A549 (cell line): ENCODE data around the gene TAF1L. TPM values are rescaled to one million over a fixed set of nuclear protein-coding genes. Genes with fewer than 3 reads are reported as not detected.

Experiments used
- ATAC-seq, 2 experiments: fragments of 200-7000 bp in 1 of 2; fragments of >200 bp in 1 of 2; cut with Nextera tagmentation in 1 of 2; cut with Tn5 transposase in 1 of 2; 3 replicates each; pipeline versions ENCODE4 v1.8.0 to v1.9.1; 2018 to 2020; ENCODE audit warnings: mild to moderate bottlenecking in 1 of 2, moderate library complexity in 1 of 2
- CTCF ChIA-PET: fragments of 300-600 bp; sonication (Branson Sonifier 250); formaldehyde crosslinking; extraction: SDS; loops from one replicate; lab custom pipeline; 2021; ENCODE audit warnings: antibody characterized with exemption, inconsistent platforms; lab: Yijun Ruan, JAX
- POLR2A ChIA-PET: fragments of 350-600 bp; formaldehyde crosslinking; extraction: SDS; loops from one replicate; lab custom pipeline; 2021; ENCODE audit warnings: antibody characterized with exemption, inconsistent platforms; lab: Yijun Ruan, JAX
- DNase-seq, 2 experiments: peaks; one replicate each; pipeline versions ENCODE4 v3.0.0 to v3.0.0-alpha.2; 2011 to 2016; ENCODE audit warnings: low read depth in 1 of 2, low spot score in 1 of 2
- FAIRE-seq: peaks from 2 replicates; lab custom pipeline; 2011; peaks lifted over from hg19 to GRCh38; lab: Jason Lieb, UNC
- H3K27ac ChIP-seq, 2 experiments: fragments of >200 bp; sonication (Bioruptor Twin); formaldehyde crosslinking; 3 replicates each; pipeline ENCODE4 v1.5.1; 2016 to 2017
- H3K4me1 ChIP-seq: fragments of >200 bp; sonication (Bioruptor Twin); formaldehyde crosslinking; 3 replicates; pipeline ENCODE4 v1.6.1; 2016
- H3K4me2 ChIP-seq: fragments of >200 bp; sonication (Bioruptor Twin); formaldehyde crosslinking; 3 replicates; pipeline ENCODE4 v1.6.1; 2016
- H3K4me3 ChIP-seq: fragments of >200 bp; sonication (Bioruptor Twin); formaldehyde crosslinking; 3 replicates; pipeline ENCODE4 v1.5.1; 2016
- H3K9me3 ChIP-seq: fragments of >200 bp; sonication (Bioruptor Twin); formaldehyde crosslinking; 3 replicates; pipeline ENCODE4 v1.6.1; 2016
- BCL3 ChIP-seq: fragments of >200 bp; sonication (Bioruptor Twin); formaldehyde crosslinking; IDR thresholded peaks from 3 replicates; pipeline ENCODE4 v1.6.1; 2016
- CBX2 ChIP-seq: fragments of 200-600 bp; sonication (generic); IDR thresholded peaks from 2 replicates; pipeline ENCODE4 v1.6.1; 2016; ENCODE audit warnings: low read depth, mild to moderate bottlenecking, borderline replicate concordance
- CTCF ChIP-seq: fragments of >200 bp; sonication (Bioruptor Twin); formaldehyde crosslinking; IDR thresholded peaks from 3 replicates; pipeline ENCODE4 v1.5.1; 2016
- E2F6 ChIP-seq: IDR thresholded peaks from 2 replicates; pipeline ENCODE4 v1.6.1; 2012; ENCODE audit warnings: low read depth, borderline replicate concordance
- FOSL2 ChIP-seq, 2 experiments: fragments of 450-650 bp in 1 of 2; fragments of >200 bp in 1 of 2; sonication (Bioruptor Twin) in 1 of 2; formaldehyde crosslinking; IDR thresholded peaks; 2 replicates each; pipeline versions ENCODE4 v1.5.0 to v1.6.1; 2016 to 2020; ENCODE audit warnings: mild to moderate bottlenecking in 1 of 2, moderate library complexity in 1 of 2
- GATA3 ChIP-seq: IDR thresholded peaks from 2 replicates; pipeline ENCODE4 v1.6.1; 2012; ENCODE audit warnings: borderline replicate concordance
- MAX ChIP-seq: IDR thresholded peaks from 2 replicates; pipeline ENCODE4 v1.6.1; 2012
- RAD21 ChIP-seq, 2 experiments: fragments of >200 bp in 1 of 2; sonication (Bioruptor Twin) in 1 of 2; formaldehyde crosslinking in 1 of 2; IDR thresholded peaks in 1 of 2; conservative IDR thresholded peaks in 1 of 2; 2 replicates in 1 of 2; 3 replicates in 1 of 2; pipeline ENCODE4 v1.6.1; 2012 to 2018; ENCODE audit warnings: inconsistent platforms in 1 of 2
- RARB ChIP-seq: fragments of 250-450 bp; sonication (Bioruptor Pico); IDR thresholded peaks from 2 replicates; pipeline ENCODE4 v1.8.0; 2021; ENCODE audit warnings: mild to moderate bottlenecking, moderate library complexity
- RCOR1 ChIP-seq: fragments of 150-350 bp; IDR thresholded peaks from 2 replicates; pipeline ENCODE4 v1.6.1; 2014; ENCODE audit warnings: antibody characterized with exemption, low read length, low read depth
- TP53 ChIP-seq: fragments of 250-450 bp; sonication (Bioruptor Pico); IDR thresholded peaks from 2 replicates; pipeline ENCODE4 v1.5.0; 2021; ENCODE audit warnings: mild to moderate bottlenecking, moderate library complexity
- WGBS: methylation state at CpG from one replicate; pipeline ENCODE4 v1.1.6; 2017; ENCODE audit errors: missing lambda C conversion rate; 5-methylcytosine and 5-hydroxymethylcytosine counted together
- polyA plus RNA-seq, 4 experiments: library from polyadenylated mRNA; depleted of rRNA in 3 of 4; stranded (reverse); fragments of >200 nt; fragmentation: RNase III in 1 of 4; extraction: RNeasy Plus Mini Kit Qiagen cat#74134 plus additional on column Dnase treatment in 1 of 4; gene quantifications; 2 replicates in 3 of 4; 3 replicates in 1 of 4; pipeline ENCODE4 v1.2.3, GENCODE V29; 2011 to 2017

The TAF1L gene
- polyA plus RNA-seq, 2 of the 4 experiments (the other 2 are of a cell fraction), result 0.03 TPM; not detected in 1

- TF ChIP-seq RCOR1, result no peak
Measured at GRCh38 chr9:32622948-32623347, 12.5 kb downstream of the TAF1L start (continued).

- CTCF ChIA-PET, result interaction anchor here (0.6 to 1.5 kb wide), 2 partner anchors 8 to 139 kb away, joined by 3 to 5 read pairs; no protein-coding TSS in a partner anchor
- POLR2A ChIA-PET, result no interaction called here
- TF ChIP-seq TP53 (CRISPR knock-in tag), result no peak
- TF ChIP-seq GATA3, result no peak
- TF ChIP-seq RAD21 (conservative IDR thresholded peaks at IDR 0.05 in 1 of 2, IDR thresholded peaks at IDR 0.05 in 1 of 2), result no peak
- no peak for TF ChIP-seq RARB (CRISPR knock-in tag)
- TF ChIP-seq MAX, result no peak
- no peak for TF ChIP-seq BCL3
- no peak for TF ChIP-seq E2F6
- TF ChIP-seq CBX2, result no peak
- TF ChIP-seq FOSL2 (IDR thresholded peaks at IDR 0.05), result no peak
- no peak for TF ChIP-seq FOSL2 (CRISPR knock-in tag; IDR thresholded peaks at IDR 0.05)
- TF ChIP-seq CTCF, result no peak
- Histone ChIP-seq H3K9me3 (no peaks in the 10 kb centered on the region), H3K4me2 (no peak overlapping the region), H3K27ac (no peak overlapping the region), H3K4me1 (no peaks in the 10 kb centered on the region), H3K4me3 (no peak overlapping the region)
- 21% methylated on average over 5 of the region's 5 CpGs for WGBS
- DNase-seq (no peak), FAIRE-seq (no peak), ATAC-seq (peak in 1 of 2 experiments; percentile 43; a peak in 1 of 6 replicates)
Measured at GRCh38 chr9:32618261-32618660, 17.2 kb downstream of the TAF1L start.

GRCh38 chr9:32606811-32607210, 28.7 kb downstream of the TAF1L start:
- Histone ChIP-seq H3K4me3 (no peak overlapping the region), H3K27ac (no peak overlapping the region), H3K9me3 (peaks cover 15% of the 10 kb centered on the region; the same call in 2 of the 3 replicates), H3K4me1 (no peaks in the 10 kb centered on the region), H3K4me2 (no peak overlapping the region)
- TF ChIP-seq CTCF, result no peak
- CTCF ChIA-PET, result interaction anchor here (1.6 to 8.8 kb wide), 3 partner anchors 18 to 228 kb away, joined by 5 to 52 read pairs (median 15); no protein-coding TSS in a partner anchor
- FAIRE-seq (no peak), ATAC-seq (no peak), DNase-seq (no peak)
- POLR2A ChIA-PET, result no interaction called here
- 7% methylated on average over 2 of the region's 2 CpGs for WGBS
